Activated CD8-positive, alpha-beta memory T cell treated with anti-CD3 and anti-CD28 coated beads for 1 hour (primary cell): Measurements from ENCODE around the gene TTLL6.

Experiments
- DNase-seq, 2 donors: peaks; one replicate each; pipeline ENCODE4 v3.0.0-alpha.2; 2020; ENCODE audit warnings: low read depth in 1 of 2; ENCODE audit errors: extremely low read depth in 1 of 2

TTLL6 gene

DNA sequence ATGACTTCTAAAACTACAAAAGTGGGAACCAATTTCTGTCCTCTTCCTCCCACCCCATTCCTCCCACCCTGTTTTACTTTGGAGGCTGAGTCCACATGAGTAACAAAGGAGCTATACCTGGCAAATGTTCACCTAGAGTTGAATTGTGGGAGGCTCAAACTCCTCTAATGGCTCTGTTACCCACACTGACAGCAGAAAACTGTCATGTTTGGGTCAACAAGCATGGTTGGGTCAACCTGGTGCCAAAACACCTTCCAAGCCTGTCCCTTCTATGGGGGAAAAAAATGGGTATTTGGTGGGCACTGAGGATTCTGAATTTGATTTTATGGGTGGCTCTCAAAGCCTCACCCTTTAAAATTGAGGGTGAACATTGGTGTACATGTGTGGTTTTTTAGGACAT, 76.5 kb downstream of the TTLL6 start:
- DNase-seq: no peak

DNA sequence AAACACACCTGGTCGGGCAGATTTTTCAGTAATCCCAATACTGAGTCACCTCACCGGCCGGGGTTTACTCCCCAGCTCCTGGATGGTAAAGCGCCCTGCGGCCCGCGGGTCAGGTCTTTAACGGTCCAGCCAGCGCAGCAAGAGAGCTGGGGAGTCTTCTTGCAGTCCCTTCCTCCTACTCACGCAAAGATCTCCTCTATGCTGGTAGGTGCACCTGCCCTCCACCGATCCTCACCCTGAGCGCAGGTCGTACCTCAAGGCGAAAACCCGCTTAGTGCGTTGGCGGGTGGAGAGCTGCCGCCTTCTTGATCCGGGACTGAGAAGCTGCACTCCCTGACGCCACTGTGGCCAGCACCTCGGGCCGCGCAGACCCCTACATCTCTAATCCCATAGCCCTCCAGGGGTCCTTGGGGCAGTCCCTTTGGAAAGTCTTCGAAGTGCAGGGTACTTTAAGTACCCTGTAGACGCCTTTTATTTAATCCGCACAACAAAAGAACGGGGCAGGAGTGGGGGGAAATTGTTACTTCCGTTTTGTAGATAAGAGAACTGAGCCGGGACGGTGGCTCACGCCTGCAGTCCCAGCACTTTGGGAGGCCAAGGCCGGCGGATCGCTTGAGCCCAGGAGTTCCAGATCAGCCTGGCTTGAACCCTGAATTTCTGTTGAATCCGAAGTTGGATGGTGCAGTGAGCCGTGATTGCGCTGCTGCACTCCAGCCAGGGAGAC, 78.1 kb downstream of the TTLL6 start:
- no peak for DNase-seq

DNA sequence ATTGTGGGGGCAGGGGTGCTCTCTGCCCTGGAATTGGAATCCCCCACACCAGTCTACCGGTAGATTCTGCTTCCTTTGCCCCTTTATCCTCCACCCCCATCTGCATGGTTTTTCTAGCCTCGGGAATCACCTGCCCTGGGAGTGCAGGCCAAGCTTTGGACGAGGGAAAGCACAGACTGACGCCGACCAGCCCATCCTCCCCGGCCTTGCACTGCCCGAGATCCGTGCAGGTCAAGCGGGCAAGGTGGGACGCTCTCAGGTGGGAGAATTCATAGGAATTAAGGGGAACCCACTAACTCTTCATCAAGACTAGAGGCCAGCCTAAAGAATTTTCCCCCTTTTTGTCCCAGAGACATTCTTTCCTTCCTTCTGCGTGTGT, 78.6 kb downstream of the TTLL6 start:
- DNase-seq: no peak

DNA sequence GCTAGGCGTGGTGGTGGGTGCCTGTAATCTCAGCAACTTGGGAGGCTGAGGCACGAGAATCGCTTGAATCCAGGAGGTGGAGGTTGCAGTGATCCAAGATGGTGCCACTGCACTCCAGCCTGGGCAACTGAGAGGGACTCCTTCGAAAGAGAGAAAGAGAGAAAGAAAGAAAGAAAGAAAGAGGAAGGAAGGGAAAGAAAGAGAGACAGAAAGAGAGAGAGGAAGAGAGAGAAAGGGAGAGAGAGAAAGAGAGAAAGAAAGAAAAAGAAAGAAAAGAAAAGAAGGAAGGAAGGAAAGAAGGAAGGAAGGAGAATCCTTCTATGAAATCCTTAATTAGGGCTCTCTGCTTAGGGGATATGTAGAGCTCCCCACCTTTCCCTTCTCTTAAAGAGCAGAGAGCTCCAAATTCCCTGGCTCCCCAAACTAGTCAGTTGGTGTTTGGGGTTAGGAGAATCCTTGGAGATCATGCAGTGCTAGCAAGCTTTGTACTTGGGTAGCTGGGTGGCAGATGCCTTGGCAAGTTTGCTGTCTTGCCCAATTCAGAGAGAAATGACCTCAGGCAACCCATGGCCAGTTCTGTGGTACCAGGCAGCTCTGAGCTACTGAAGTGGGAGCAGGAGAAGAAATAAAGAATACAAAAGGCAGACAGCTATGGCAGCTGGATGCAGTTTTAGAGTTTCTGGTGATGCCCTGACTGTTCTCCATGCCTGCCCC, 79.5 kb downstream of the TTLL6 start:
- DNase-seq: no peak

DNA sequence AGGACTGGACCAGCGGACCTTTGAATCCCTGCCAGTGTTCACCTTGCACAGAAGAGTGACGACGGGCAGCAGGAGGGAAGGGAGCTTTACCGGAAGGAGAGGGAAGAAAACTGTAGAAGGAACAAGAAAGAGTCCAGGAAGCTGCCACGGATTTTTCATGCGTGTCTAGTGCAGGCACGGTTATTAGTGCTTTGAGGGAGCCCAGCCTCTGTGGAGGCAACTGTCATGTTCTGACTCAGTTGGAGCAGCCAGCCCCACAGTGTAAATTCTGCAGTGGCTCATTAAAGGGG, 82.0 kb downstream of the TTLL6 start:
- DNase-seq: no peak

DNA sequence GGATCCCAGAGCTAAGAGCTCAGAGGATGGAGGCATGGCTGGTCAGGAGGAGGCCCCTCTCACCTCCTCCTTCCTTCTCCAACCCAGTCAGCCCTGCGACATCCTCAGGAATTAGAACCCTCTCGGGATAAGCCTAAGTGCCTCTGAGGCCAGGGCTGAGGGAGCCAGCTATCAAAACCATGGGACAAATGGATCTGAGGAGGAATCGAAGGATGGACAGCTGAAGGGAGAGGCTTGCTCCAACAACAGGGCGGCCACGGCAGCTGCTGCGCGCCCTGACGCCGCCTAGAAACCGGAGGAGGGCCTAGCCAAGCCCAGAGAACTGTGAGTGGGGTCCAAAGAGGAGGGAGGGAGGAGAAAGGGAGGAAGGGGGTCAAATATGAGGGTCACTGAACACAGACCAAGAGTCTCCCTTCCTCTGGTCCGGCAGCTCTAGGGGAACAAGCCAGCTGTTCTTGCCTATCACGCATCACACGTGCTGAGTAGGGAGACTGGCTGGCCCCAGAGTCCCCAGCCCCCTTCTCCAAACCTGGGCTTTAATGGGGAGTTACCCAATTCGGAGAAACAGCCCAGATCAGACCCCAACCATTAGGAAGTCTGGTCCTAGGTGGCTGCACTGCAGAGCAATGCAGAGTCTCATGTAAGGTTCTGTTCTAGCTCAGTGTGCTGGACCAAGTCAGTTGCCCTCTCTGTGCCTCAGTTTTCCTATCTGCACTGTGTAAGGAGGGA, 82.5 kb downstream of the TTLL6 start:
- no peak for DNase-seq

DNA sequence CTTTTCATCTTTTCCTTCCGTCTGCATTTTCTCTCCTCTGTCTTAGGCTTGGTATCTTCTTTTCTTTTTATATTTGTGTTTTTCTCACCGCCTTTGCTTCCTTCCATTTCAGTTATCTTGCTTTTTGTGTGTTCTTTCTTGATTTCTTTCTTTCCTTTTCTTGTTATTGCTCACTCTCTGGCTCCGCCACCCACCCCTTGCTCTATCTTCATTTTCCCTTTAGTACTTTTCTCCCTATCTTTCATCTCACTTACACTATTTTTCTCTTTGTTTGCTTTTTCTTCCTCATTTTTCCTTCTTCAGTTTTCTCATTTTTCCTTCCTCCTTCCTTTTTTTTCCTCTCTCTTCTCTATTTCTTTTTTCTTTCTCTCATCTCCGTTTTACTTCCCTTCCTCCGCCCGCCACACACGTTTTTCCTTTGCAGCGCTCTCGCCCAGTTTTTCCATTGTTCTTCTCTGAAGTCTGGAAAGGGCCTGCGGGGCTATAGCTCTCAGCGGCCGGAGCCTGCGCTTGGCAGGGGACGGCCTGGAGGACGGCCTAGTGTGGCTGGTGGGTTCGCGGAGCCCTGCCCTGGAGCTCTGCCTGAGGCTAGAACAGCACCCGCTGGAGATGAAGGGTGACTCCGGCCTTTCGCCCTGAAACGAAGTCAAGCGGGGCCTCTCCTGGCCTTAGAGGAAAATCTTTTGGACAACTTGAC, 83.2 kb downstream of the TTLL6 start:
- no peak for DNase-seq

DNA sequence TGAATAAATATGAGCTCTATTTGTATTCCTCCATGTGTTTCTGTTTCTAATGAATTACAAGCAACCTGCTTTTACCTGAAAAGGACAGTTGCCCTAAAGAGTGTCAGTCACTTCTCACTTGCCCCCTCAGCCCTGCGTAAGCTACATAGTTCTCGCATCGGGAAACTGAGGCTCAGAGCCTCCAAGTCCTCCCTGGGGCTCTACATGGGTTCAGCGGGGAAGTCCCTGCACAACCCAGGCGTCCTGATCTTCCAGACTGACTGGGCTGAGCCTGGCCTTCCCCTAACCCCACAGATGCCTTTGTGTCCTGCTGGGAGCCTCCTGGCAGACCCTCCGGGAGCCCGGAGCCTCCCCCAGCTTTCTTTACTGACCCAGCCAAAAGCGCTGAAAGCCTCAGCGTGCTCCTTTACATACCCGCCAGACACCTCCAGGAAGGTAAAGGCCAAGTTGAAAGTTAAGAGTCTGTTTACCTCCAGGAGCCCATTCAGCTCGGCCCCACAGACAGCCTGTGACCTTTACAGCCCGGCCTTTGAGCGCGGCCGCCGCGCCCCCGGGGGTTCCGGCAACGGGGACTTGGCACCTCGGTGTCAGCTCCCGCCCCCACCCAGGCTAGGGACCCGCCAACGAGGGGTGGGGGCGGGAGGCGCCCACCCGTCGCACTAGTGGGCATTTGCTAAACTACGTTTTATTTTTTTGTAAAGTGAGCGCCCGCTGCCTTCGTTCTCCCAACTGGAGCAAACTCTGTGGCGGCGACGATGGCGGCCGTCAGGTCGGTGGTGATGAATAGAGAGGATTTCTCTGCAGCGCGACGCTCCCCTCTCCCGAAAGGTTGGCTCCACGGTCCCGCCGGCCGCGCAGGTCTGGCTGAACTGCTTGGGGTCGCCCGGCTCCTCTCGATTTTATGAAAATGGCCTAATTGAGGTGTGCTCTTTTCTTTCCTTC, 84.1 kb downstream of the TTLL6 start:
- no peak for DNase-seq

DNA sequence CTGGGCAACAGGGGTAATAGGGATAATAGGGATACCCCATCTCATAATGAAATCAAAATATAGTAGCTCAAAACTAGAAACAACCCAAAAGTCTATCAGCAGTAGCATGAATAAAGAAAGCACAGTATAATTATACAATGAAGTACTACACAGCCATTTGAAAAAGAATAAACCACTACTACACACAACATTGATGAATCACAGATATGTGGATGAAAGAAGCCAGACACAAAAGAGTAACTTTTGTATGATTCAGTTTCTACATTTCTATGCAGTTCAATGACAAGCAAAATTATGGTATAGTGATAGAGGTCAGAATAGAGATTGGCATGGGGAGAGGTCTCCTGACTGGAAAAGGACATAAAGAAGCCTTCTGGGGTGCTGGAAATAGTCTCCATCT, 85.7 kb downstream of the TTLL6 start:
- no peak for DNase-seq

DNA sequence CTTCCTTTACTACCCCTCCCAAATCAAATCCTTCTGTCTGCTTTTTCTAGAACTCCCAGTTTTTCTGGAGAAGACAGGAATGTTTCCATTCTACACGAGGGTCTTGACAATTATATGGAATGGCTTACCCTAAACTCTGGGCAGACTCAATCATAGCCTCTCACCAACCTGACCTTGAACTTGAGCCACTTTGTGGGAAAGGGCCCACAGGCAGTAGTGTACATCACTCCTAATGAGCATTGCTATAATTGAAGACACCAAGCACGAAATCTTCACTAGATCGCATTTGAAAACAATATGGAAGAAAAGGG, 86.8 kb downstream of the TTLL6 start:
- no peak for DNase-seq

DNA sequence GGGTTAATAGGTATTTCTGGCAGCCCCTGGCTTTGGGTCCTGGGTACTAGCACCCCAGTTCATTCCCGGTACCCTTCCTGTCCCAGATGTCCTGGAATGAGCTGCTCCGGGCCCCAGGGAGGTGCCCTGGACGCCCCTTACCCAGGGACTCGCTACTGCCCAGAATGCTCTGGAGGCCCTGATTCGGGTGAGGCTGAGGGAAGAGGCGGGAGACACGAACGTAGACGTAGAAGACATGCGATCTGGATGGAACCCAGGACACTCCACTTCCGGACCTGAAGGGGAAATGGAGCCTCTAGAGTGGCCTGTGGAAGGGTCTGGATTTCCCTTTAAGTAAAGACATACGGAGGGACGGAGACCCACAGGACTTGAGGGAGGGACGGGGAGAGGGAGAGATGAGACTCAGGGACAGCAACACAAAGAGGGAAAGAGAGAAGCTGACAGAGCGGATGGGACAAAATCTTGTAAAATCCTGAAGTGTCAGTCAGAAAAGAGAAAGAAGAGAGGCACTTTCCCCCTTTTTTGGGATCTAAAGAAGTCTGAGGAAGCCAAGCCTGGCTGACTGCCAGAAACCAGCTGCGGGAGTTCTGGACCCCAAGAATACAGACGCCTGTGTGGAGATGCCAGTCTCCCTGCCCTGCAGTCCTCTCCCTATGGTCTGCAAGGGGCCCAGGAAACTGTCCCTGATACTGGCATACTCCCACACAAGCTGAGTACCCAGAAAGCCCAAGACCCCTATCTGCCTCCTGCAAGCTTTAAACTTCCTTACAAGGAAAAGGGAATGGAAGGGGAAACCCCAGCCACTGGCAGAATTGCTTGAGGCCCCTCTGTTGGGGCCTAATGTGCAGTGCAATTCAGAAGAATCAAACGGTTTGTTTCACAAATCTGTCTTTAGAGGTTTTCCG, 87.4 kb downstream of the TTLL6 start:
- no peak for DNase-seq

DNA sequence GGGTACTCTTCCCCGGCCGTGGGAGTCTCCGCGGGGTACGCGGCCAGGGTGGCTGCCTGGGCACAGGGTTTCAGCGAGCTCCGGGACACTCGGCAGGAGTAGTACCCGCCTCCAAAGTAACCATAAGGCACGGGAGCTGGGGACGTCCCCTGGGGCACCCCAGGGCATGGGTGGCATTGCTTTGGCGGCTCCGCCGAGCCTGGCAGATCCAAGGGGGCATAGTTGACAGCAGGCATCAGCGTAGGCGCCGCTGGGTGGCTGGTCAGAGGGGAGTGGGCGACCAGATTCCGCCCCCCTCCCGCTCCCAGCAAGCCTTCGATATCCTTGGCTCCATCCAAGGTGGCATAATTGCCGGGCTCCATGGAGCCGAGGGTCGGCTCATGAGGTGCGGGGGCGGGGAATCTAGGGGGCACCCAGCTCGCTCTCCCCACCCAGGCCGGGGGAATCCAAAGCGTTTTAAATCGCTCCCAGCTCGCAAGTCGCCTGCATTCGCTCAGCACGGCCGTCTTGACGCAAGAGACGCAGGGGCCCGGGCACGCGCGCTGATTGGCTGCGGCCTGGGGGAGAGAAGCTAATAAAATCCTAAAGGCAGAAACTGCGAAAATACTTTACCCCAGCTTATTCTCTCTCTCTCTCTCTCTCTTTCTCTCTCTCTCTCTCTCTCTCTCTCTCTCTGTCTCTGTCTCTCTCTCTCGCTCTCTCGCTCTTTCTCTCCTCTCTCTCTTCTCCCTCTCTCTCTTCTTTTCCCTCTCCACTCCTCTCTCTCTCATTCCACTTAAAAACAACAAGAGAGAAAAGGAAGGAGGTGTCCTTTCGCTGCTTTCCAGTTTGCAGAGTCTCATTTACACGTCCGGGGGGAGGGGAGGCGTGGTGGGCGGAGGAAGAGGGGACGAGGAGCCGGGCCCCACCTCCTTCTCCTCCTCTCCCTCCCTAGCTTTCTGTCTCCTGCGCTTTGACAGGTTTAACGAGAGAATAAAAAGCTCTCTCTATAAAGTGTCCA, 88.5 kb downstream of the TTLL6 start, which contains the start of gene HOXB13:
HOXB13 (minus strand) TSS at position 519 of the 1,000 bp plus-strand sequence; CDS start at position 362, 157 bp downstream.
- DNase-seq: no peak

DNA sequence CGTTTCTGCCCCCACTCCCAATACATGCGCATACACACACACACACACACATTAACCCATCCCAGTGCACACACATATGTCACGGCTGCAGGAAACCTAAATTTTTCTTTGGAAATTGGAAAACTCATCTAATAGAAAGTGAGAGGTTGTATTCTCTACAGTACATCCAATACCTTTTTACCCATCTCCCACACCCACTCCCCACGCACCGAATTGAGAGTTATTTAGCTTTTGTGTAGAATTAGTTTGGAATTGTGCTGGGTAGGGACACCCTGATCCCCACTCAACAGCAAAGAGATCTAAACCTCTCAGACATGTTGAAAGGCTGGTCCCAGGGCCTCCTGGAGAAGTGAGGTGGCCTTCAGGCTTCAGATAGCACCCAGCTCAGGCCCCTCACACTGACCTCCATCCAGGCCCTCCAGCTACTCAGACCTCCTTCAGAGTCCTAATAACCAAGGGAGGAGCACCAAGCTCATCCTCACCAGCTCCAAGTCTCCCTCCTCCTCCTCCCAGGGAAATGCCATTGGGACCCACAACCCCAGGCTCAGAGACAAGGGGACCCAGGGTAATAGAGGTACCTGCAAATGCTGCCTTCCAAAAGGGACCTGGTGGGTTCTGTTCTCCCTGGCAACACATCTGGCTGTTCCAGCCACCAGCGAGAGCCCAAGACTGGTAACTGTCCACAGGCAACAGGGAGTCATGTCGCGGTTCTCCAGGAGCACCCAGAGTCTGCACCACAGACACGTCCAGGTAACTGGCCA, 89.4 kb downstream of the TTLL6 start:
- no peak for DNase-seq

DNA sequence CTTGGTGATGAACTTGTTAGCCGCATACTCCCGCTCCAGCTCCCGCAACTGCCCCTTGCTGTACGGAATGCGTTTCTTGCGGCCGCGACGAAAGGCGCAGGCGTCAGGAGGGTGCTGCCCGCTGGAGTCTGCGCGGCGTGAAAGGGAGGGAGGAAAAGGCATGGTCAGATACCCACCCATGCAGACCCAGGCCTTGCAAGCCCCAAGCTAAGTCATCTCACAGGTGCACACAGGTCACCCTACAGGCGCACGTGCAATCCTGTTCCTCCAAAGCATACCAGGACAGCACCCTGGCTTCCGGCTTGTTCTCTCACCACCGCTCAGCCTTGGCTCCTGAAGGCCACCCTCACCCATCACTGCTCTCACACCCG, 90.1 kb downstream of the TTLL6 start:
- no peak for DNase-seq

DNA sequence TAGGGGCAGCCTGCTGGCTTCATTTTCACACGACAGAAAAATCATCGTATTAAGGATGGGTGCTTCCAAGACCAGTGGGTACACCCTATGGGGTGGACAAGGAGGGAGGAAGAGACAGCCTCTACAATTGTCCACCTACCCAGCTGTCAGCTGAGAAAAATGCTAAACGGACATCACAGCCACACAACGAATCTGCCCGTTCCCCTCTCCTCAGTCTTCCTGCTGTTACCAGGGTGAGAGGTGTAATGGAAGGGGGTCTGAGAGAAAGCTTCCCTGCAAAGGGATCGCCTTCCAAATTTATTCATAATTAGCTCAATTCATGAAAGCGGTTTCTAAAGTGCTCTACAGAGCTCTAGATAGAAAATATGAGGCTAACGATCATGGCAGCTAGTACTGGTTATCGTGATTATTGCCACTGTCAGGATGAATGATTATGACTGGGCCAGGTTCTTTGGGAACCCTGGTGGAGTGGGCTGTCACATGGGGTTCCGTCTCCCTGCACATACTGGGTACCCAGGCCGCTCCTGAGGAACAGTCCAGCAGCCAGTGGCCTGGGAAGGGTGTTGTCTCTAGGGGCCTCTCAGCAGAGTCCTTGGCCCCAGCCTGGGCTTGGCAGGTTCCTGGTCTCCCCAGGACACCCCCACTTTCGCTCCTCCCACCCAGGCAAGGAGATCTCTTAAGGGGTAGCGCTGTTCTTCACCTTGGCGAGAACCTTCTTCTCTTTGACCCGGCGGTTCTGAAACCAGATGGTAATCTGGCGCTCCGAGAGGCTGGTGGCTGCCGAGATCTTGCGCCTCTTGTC, 90.7 kb downstream of the TTLL6 start:
- DNase-seq: no peak

DNA sequence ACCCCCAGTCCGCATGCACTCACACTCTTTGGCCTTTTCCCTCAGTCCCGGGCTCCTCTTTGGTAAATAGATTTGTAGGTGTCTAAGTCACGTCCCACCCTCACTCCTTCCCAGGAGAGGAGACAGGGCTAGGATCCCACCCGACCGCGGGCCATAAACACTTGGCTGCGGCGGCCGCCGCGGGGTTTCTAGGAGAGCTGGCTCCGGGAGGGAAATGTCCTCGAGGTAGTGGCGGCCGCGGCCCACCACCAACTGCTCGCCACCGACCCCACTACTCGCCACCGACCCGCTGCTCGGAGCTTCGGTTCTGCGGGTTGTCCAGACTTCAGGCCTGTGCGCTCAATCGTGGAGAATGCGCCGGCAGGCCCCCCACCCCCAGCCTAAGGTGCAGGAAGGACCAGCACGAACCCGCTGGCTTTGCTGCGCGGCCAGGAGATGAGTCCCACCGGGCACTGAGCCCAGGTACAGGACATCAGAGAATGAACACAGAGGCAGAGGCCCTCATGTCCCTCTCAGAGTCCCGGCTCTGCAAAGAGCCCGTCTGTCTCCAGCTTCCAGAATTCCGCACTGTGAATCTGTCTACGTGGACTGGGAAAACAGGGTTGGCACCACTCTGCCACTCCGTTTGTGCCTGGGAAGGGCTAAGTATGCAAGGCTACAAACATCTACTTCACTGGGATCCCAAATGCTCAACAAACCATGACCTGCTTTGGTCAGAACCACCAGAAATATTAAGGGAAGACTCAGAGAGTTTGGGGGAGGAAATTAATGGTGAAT, 91.6 kb downstream of the TTLL6 start:
- no peak for DNase-seq
